HCT116 (cell line): ENCODE measurements around the gene TCFL5.

Experiments
- ATF3 ChIP-seq: IDR thresholded peaks from 2 replicates; pipeline ENCODE4 v1.6.1; 2012
- CTCF ChIP-seq, 3 experiments: fragments of 200-600 bp in 1 of 3; sonication (generic) in 1 of 3; IDR thresholded peaks in 2 of 3; conservative IDR thresholded peaks in 1 of 3; 2 replicates each; pipeline ENCODE4 v1.5.1; 2012 to 2017; ENCODE audit warnings: low read depth in 2 of 3, low read length in 2 of 3, antibody characterized with exemption in 1 of 3, borderline replicate concordance in 1 of 3, control low read depth in 1 of 3, mild to moderate bottlenecking in 1 of 3, mixed read lengths in 1 of 3, mixed run types in 1 of 3, moderate library complexity in 1 of 3; ENCODE audit not compliant: insufficient read depth in 1 of 3
- EGR1 ChIP-seq: IDR thresholded peaks from 2 replicates; pipeline ENCODE4 v1.6.1; 2012; ENCODE audit warnings: low read depth
- SIN3A ChIP-seq: IDR thresholded peaks from 2 replicates; pipeline ENCODE4 v1.6.1; 2012; ENCODE audit warnings: low read depth
- TCF7L2 ChIP-seq: IDR thresholded peaks from 2 replicates; pipeline ENCODE4 v1.7.0; 2011; ENCODE audit warnings: borderline replicate concordance, inconsistent platforms; ENCODE audit not compliant: insufficient read depth, insufficient read length; ENCODE audit errors: extremely low read depth

GRCh38 chr20:62837790-62838127, 23.9 kb downstream of the TCFL5 start:
- no peak for TF ChIP-seq CTCF (IDR thresholded peaks at IDR 0.05 in 2 of 3, conservative IDR thresholded peaks at IDR 0.05 in 1 of 3; ENCODE audit: borderline replicate concordance in 1 of 3, insufficient read depth in 1 of 3, low read depth in 2 of 3, low read length in 2 of 3)
- no peak for TF ChIP-seq SIN3A
- TF ChIP-seq EGR1 = no peak
- TF ChIP-seq TCF7L2 = no peak
- no peak for TF ChIP-seq ATF3
